ENCODE results near the gene HIVEP2.

Gene HIVEP2

GRCh38 chr6:142944124-142945048 is 590 bp downstream of the HIVEP2 start:
- DNase-seq: peak; percentile 81

GRCh38 chr6:142943711-142944123 is 1.3 kb downstream of the HIVEP2 start:
- peak; percentile 36 for DNase-seq

DNA sequence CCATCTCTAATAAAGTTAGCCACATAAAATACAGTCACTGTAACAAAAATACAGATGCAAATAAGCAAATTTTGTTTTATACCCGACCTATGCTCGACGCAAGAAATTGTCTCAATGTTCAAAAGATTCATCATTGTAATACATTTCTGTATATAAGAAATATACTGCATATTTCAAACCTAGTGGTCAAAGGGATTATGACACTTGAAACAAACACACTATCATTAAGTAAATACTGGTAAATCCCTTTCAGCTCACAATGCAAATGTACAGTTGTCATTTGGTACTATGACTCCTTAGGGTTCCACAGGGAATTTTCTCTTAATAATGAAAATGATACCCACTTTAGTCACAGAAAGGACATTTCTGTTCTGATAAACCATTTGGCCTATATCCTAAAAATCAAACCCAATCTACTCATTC is 2.2 kb downstream of the HIVEP2 start:
- DNase-seq: peak; percentile 55

GRCh38 chr6:142942238-142942637 is 2.7 kb downstream of the HIVEP2 start:
- DNase-seq: no peak

DNA sequence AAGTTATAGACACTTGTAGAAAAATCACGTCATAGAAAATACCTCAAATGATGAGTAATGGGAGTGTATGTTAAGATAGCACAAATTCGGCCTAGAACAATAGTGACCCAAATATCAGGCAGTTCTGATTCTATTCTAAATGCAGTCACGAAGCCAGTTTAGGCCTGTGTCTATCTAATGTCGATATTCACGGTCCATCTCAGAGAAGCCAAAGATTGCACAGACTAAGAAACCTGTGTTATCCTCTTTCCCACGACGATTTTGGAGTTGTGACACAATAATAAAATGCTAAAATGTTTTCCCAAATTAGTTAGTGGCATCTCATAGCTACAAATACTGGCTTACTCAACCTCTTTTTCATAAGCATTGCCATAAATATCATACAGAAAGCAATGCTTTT is 4.0 kb downstream of the HIVEP2 start:
- DNase-seq: no peak

- DNase-seq: peak; percentile 78
These were observed 4.5 kb downstream of the HIVEP2 start for GRCh38 chr6:142940487-142940886.

GRCh38 chr6:142938510-142938909 is 6.5 kb downstream of the HIVEP2 start:
- no peak for DNase-seq

DNA sequence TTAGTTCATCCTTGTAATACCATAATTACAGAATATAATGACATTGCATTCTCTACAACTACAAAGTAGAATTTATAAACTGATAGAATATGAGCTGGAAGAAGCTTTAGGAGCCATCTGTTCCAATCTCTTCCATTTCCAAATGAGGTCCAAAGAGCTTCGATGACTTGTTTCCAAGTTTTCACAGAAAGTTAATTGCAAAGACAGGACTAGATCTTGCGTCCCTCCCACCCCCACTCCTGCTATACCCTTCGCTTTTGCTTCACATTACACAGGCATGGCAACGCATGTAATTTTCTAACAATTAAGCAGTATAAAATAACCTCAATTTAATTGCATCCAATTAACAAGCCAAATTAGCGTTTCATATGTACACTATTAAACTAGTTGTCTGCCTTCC is 7.0 kb downstream of the HIVEP2 start:
- DNase-seq: no peak

GRCh38 chr6:142935553-142936517 is 9.1 kb downstream of the HIVEP2 start:
- no peak for DNase-seq

GRCh38 chr6:142934599-142934998 is 10.4 kb downstream of the HIVEP2 start:
- no peak for DNase-seq

DNA sequence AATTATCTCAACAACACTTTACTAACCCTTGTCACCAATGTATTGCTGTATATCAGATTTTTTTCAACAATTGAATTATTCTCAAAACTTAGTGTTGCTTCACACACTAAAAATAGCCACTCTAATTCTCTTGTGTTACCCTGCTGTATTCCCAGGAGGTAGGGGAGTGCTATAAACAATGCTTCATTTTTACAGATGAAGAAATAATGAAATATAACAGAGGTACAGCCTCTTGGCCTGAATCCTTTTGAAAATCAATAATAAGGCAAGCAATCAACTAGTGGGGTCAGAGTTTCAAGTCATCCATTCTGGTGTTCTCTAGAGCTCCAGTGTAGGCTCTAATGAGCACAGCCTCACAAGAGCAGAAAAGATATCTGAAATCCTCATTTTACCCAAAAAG is 10.9 kb downstream of the HIVEP2 start:
- no peak for DNase-seq

- DNase-seq: no peak
These were observed 11.3 kb downstream of the HIVEP2 start for GRCh38 chr6:142933701-142934100.

GRCh38 chr6:142932889-142933288 is 12.1 kb downstream of the HIVEP2 start:
- no peak for DNase-seq

- DNase-seq: peak; percentile 18
These were observed 15.1 kb downstream of the HIVEP2 start for GRCh38 chr6:142929751-142930358.

GRCh38 chr6:142927904-142928303 is 17.1 kb downstream of the HIVEP2 start:
- DNase-seq: no peak

DNA sequence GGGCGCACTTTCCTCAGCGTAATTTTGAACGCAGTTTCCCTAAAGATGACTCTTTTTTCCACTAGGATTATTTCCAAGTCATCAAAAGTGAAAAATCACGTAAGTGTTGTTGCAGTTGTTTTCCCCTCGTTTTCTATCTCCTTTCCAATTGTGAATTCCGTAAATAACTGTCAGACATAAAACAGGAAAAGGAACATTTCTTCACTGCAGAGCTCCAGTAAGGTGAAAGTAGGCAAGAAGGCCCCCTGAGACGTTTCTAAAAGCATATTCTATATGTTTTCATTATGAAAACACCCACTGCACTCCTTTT is 17.8 kb downstream of the HIVEP2 start:
- no peak for DNase-seq

DNA sequence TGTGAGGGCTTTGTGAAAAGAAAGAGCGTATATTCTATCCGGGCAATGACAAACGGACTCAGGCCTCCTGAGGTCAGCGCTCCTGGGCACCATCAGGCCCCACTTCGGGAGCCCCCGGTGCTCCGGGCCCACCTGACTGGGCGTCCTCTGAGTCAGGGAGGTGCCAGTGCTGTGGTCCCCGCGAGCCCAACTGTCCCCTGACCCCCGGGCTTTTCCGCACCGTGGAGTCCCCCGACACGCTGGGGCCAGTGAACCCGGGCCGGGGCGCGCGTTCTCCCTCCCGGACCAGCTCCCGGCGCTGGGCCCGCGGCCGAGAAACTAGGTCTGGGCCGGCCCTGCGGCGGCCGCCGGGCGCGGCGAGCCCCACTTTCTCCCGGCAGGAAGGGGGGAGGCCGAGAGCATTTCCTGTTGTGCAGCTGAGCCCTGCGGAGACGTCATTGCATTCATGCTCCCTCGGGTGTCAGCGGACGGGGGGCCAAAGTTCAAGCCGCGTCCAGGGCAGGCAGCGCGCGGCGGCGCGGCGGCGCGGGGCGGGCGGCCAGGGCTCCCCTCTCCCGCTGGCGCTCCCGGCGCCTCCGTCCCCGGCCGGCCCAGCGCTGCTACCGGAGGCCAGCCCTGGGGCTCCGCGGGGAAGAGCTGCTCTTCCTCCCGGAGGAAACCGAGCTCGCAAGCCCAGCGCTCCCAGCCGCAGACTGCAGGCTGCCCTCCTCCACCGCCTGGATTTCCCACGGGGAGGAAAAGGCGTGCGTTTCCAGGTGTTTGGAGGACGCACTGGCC is 18.3 kb downstream of the HIVEP2 start:
- DNase-seq: peak; percentile 94

DNA sequence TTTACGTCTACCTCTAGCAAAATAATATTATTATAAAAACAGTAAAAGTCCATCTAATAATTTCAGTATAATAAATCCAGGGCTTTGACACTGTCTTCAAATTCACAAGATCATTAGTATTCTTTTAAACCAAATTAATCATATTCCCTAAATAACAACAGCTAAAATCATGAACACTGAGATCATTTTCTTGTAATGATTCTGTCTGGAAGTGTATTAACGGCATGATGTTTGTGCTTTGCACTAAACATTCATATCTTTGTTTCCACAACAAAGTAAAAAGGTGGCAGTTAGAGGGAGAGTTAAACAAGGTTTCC is 18.8 kb downstream of the HIVEP2 start:
- no peak for DNase-seq

DNA sequence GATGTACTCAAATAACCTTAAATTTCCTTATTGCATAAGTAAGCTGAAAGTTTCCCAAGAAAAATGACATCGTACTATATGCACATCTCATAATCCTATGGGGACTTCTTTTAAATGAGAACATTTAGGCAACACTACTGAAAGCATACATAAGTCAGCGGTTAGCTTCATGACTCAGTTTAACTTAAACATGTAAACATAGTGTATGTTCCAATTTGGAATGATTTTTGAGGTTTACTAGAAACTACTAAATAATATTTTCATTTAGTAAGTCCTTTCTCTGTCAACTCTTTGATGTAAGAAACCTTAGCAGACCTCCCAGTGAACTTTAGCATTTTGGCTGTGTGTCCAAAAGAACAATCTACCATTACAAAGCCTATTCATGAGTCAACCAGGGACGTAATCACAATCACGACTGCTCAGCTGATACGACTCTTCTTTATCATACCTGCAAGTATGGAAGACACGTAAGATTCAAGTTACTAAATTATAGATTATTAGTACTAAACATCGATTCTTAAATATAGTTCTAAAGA is 19.3 kb downstream of the HIVEP2 start:
- peak; percentile 65 for DNase-seq

GRCh38 chr6:142918339-142919042 is 26.5 kb downstream of the HIVEP2 start:
- no peak for DNase-seq

DNA sequence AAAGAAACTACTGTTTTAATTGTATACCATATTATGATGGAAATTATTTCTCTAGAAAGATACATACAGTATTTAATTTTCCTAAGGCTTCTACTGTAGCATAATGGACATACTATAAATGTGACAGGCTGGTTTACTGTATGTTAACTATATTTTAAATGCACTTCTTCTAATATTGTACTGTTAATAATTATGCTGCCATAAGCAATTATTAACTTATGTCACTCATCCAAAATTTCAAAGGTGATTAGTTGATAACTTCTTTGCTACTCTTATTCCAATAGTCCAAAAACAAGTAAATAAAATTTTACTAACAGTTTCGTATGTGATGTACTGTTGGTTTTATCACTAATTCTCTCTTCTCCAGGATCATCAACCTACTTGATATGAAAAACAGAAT is 28.1 kb downstream of the HIVEP2 start:
- no peak for DNase-seq
